HepG2 (cell line): ENCODE data around the gene GPR17. TPM values are rescaled to one million over a fixed set of nuclear protein-coding genes. Genes with fewer than 3 reads are reported as not detected.
A peak's percentile ranks its signal among the peaks of the same experiment; 100 is the strongest.

Experiments used
- ATAC-seq: fragments of 200-7000 bp; cut with Tn5 transposase; 3 replicates; pipeline ENCODE4 v1.9.1; 2020; ENCODE audit warnings: mild to moderate bottlenecking, moderate library complexity
- BruUV-seq: library from RNA; stranded (reverse); fragments of 400-500 nt; replicated peaks from 2 replicates; lab custom pipeline; 2021; lab: Mats Ljungman, UMichigan
- CTCF ChIA-PET: fragments of 300-600 bp; formaldehyde crosslinking; extraction: SDS; loops from one replicate; lab custom pipeline; 2021; ENCODE audit warnings: low total read pairs, inconsistent platforms, low intra/inter-chr PET ratio; lab: Yijun Ruan, JAX
- POLR2A ChIA-PET: fragments of 350-600 bp; sonication (Branson Sonifier 250); formaldehyde crosslinking; loops from one replicate; lab custom pipeline; 2020; ENCODE audit warnings: antibody characterized with exemption, inconsistent platforms; lab: Yijun Ruan, JAX
- DNase-seq: peaks from one replicate; pipeline ENCODE4 v3.0.0-alpha.2; 2015; ENCODE audit warnings: low spot score
- FAIRE-seq: peaks from 3 replicates; lab custom pipeline; 2011; peaks lifted over from hg19 to GRCh38; lab: Jason Lieb, UNC
- H2AFZ ChIP-seq: one replicate; pipeline ENCODE4 v1.6.1; 2011; ENCODE audit warnings: low read length, inconsistent platforms
- H3K27ac ChIP-seq: fragments of 300-600 bp; 3 replicates; pipeline ENCODE4 v1.8.0; 2011; ENCODE audit warnings: mixed run types, mild to moderate bottlenecking, mixed read lengths, low read length, inconsistent platforms; ENCODE audit not compliant: insufficient read depth; ENCODE audit errors: extremely low read length
- H3K27me3 ChIP-seq, 2 experiments: fragments of 200-600 bp in 1 of 2; 2 replicates in 1 of 2; 3 replicates in 1 of 2; pipeline versions ENCODE4 v1.6.0 to v1.8.0; 2011; ENCODE audit warnings: low read length in 2 of 2, mild to moderate bottlenecking in 2 of 2, moderate library complexity in 2 of 2, inconsistent platforms in 1 of 2; ENCODE audit not compliant: insufficient read depth in 2 of 2, control insufficient read depth in 1 of 2
- H3K36me3 ChIP-seq, 2 experiments: fragments of 200-600 bp in 1 of 2; replicated peaks in 1 of 2; 2 replicates in 1 of 2; 3 replicates in 1 of 2; pipeline versions ENCODE4 v1.5.1 to v1.8.0; 2011; ENCODE audit warnings: low read length in 2 of 2, inconsistent platforms in 1 of 2; ENCODE audit not compliant: insufficient read depth in 2 of 2, control insufficient read depth in 1 of 2
- H3K4me1 ChIP-seq: 2 replicates; pipeline ENCODE4 v1.5.1; 2012; ENCODE audit warnings: low read length, inconsistent platforms; ENCODE audit not compliant: insufficient read depth
- H3K4me2 ChIP-seq: 2 replicates; pipeline ENCODE4 v1.6.0; 2011; ENCODE audit warnings: low read depth, low read length, inconsistent platforms
- H3K4me3 ChIP-seq, 3 experiments: fragments of 200-600 bp in 1 of 3; sonication (generic), shearing (Covaris generic) in 1 of 3; replicated peaks in 1 of 3; 2 replicates each; pipeline ENCODE4 v1.5.1; 2011 to 2016; ENCODE audit warnings: low read length in 3 of 3, inconsistent platforms in 2 of 3, low read depth in 2 of 3, mild to moderate bottlenecking in 2 of 3, control low read depth in 1 of 3, mixed read lengths in 1 of 3; ENCODE audit not compliant: insufficient read depth in 1 of 3
- H3K79me2 ChIP-seq: one replicate; pipeline ENCODE4 v1.6.1; 2011; ENCODE audit warnings: low read length, inconsistent platforms; ENCODE audit not compliant: insufficient read depth
- H3K9ac ChIP-seq: 2 replicates; pipeline ENCODE4 v1.6.0; 2011; ENCODE audit warnings: mild to moderate bottlenecking, low read depth, low read length, inconsistent platforms; ENCODE audit not compliant: insufficient read depth
- H3K9me3 ChIP-seq: 2 replicates; pipeline ENCODE4 v1.5.1; 2012; ENCODE audit warnings: mild to moderate bottlenecking, low read length
- H4K20me1 ChIP-seq: 2 replicates; pipeline ENCODE4 v1.6.0; 2011; ENCODE audit warnings: inconsistent platforms, mild to moderate bottlenecking, low read length, moderate library complexity; ENCODE audit not compliant: insufficient read depth
- ARNTL ChIP-seq: sonication (generic); formaldehyde crosslinking; IDR thresholded peaks from 2 replicates; pipeline ENCODE4 v1.4.0; 2020; ENCODE audit warnings: mild to moderate bottlenecking, missing genetic modification reagents
- BHLHE40 ChIP-seq: IDR thresholded peaks from 2 replicates; pipeline ENCODE4 v1.6.1; 2011; ENCODE audit warnings: low read length, improper control_type of control experiment
- EP300 ChIP-seq, 3 experiments: sonication (generic) in 1 of 3; formaldehyde crosslinking in 1 of 3; IDR thresholded peaks; 2 replicates each; pipeline versions ENCODE4 v1.5.1 to v1.6.1; 2011 to 2020; ENCODE audit warnings: low read depth in 2 of 3, low read length in 2 of 3, borderline replicate concordance in 1 of 3, improper control_type of control experiment in 1 of 3, mild to moderate bottlenecking in 1 of 3, missing genetic modification reagents in 1 of 3, moderate library complexity in 1 of 3
- HNRNPL ChIP-seq: fragments of 200-400 bp; formaldehyde crosslinking; IDR thresholded peaks from 2 replicates; pipeline ENCODE4 v1.6.1; 2017; ENCODE audit warnings: mild to moderate bottlenecking, low read depth, low read length
- IRF2 ChIP-seq: IDR thresholded peaks from 2 replicates; pipeline ENCODE4 v1.6.1; 2018; ENCODE audit warnings: missing genetic modification reagents, missing compliant biosample characterization
- NFYB ChIP-seq: sonication (generic); formaldehyde crosslinking; IDR thresholded peaks from 2 replicates; pipeline ENCODE4 v1.4.0; 2020; ENCODE audit warnings: missing genetic modification reagents
- REPIN1 ChIP-seq: sonication (generic); formaldehyde crosslinking; IDR thresholded peaks from 2 replicates; pipeline ENCODE4 v1.8.0; 2022; ENCODE audit warnings: missing genetic modification reagents, low read depth, mild to moderate bottlenecking, borderline replicate concordance
- RFX5 ChIP-seq: IDR thresholded peaks from 2 replicates; pipeline ENCODE4 v1.6.1; 2011; ENCODE audit warnings: low read depth, low read length, improper control_type of control experiment
- SMC3 ChIP-seq: IDR thresholded peaks from 2 replicates; pipeline ENCODE4 v1.6.1; 2011; ENCODE audit warnings: low read length, improper control_type of control experiment
- ZNF292 ChIP-seq: sonication (generic); formaldehyde crosslinking; IDR thresholded peaks from 2 replicates; pipeline ENCODE4 v1.8.1; 2022; ENCODE audit warnings: mild to moderate bottlenecking, low read depth, missing genetic modification reagents, borderline replicate concordance
- WGBS: methylation state at CpG from one replicate; pipeline ENCODE4 v1.1.6; 2017; ENCODE audit warnings: low lambda C conversion rate; 5-methylcytosine and 5-hydroxymethylcytosine counted together
- in situ Hi-C: cut with HindIII; loops from 2 replicates; pipeline ENCODE4 v1.10.0; 2017; ENCODE audit warnings: low pct_unique_long_range_greater_than_20kb; ENCODE audit not compliant: extremely low pct_ligation_motif_present
- intact Hi-C: fragments of 100-400 bp; cut with micrococcal nuclease; formaldehyde crosslinking; loops from one replicate; pipeline ENCODE4 v1.10.0; 2022; ENCODE audit not compliant: unreplicated experiment
- polyA plus RNA-seq, 8 experiments: library from polyadenylated mRNA; depleted of rRNA in 3 of 8; stranded (reverse) in 7 of 8; unstranded in 1 of 8; fragments of >200 nt; fragmentation: Illumina TruSeq in 4 of 8; extraction: Trizol in 4 of 8; gene quantifications; 2 replicates each; pipeline versions ENCODE4 v1.2.1 to v1.2.3, GENCODE V29; 2011 to 2016; ENCODE audit warnings: low read depth in 4 of 8, missing spikeins in 1 of 8, mixed read lengths in 1 of 8; ENCODE audit not compliant: insufficient read depth in 1 of 8
- total RNA-seq, 5 experiments: library from RNA; depleted of rRNA; stranded (reverse); fragments of >200 nt; fragmentation: Illumina TruSeq; extraction: Trizol; gene quantifications; 2 replicates each; pipeline ENCODE4 v1.2.3, GENCODE V29; 2016; ENCODE audit warnings: low read depth in 1 of 5
- TF ChIP-seq, protein P1 (sequence below): sonication (generic); formaldehyde crosslinking; IDR thresholded peaks from 2 replicates; pipeline ENCODE4 v1.8.0; 2022; ENCODE audit warnings: missing genetic modification reagents, low read depth, mild to moderate bottlenecking, borderline replicate concordance
- TF ChIP-seq, protein P2 (sequence below): sonication (generic); formaldehyde crosslinking; IDR thresholded peaks from 2 replicates; pipeline ENCODE4 v1.4.0; 2020; ENCODE audit warnings: missing genetic modification reagents, borderline replicate concordance

GPR17 gene
- total and polyA plus RNA-seq, 2 of the 13 experiments (the other 11 are each of a cell fraction or from before 2014, with no cell fraction given): not detected

DNA sequence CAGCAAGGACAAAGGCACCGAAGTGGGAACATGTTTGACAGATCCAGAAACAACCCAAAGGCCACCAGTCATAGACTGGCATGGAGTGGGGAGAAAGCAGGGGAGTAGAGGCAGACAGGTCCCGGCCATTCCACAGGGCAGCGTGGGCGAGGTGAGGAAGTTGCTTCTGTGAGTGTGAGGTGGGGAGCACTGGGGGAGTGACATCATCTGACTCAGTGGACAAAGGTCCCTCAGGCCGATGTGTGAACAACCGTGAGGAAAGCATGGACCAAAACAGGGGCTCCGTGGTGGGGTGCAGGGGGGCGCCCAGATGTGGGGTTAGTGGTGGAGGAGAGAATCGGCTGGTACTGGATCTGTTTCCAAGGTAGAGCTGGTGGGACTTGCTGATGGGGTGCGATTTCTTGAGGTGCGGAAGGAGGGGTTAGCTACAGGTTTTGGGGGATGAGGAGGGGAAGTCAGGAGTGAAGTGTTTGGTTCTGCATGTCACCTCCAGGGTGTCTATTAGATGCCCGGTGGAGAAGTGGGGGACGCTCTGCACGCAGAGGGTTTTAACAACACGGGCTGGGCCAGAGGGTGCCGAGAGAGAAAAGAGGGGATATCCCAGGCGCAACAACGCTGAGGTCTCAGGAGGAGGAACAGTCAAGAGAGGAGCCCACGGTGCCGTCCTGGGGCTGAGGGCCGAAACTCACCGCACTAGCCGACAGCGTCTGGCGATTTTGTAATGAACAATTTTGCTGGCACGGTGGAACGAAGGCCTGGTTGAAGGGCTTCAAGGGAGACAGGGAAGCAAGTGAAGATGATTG lies 52.8 kb downstream of the GPR17 start:
- no peak overlapping the region for H3K4me2 ChIP-seq
- H3K36me3 ChIP-seq: no peaks in the 10 kb centered on the region; a peak in 2 of 5 replicates
- peaks cover 14% of the 10 kb centered on the region for H3K79me2 ChIP-seq
- peaks cover 25% of the 10 kb centered on the region for H3K4me1 ChIP-seq
- DNase-seq: no peak
- intact Hi-C loops: no loop called here
- H3K4me3 ChIP-seq: no peak overlapping the region
- FAIRE-seq: no peak
- no peak for ATAC-seq
- H3K27ac ChIP-seq: no peak overlapping the region
- in situ Hi-C loops: no loop called here
- H2AFZ ChIP-seq: no peak overlapping the region
- POLR2A ChIA-PET: no interaction called here
- CTCF ChIA-PET: no interaction called here
- H3K9ac ChIP-seq: no peak overlapping the region
- no peaks in the 10 kb centered on the region for H3K9me3 ChIP-seq
- BruUV-seq: no TSS peak
- H4K20me1 ChIP-seq: 0 out of 2 replicates have a peak, but pooled peaks cover 2% of the 10 kb centered on the region
- no peak for TF ChIP-seq HNRNPL
- no peak for TF ChIP-seq EP300 (IDR thresholded peaks at IDR 0.05; ENCODE audit: low read depth in 2 of 2, low read length in 2 of 2)
- TF ChIP-seq EP300 (CRISPR knock-in tag; IDR thresholded peaks at IDR 0.05; ENCODE audit: borderline replicate concordance): no peak
- no peaks in the 10 kb centered on the region for H3K27me3 ChIP-seq
- WGBS: 87% methylated on average over 27 of the region's 27 CpGs

DNA sequence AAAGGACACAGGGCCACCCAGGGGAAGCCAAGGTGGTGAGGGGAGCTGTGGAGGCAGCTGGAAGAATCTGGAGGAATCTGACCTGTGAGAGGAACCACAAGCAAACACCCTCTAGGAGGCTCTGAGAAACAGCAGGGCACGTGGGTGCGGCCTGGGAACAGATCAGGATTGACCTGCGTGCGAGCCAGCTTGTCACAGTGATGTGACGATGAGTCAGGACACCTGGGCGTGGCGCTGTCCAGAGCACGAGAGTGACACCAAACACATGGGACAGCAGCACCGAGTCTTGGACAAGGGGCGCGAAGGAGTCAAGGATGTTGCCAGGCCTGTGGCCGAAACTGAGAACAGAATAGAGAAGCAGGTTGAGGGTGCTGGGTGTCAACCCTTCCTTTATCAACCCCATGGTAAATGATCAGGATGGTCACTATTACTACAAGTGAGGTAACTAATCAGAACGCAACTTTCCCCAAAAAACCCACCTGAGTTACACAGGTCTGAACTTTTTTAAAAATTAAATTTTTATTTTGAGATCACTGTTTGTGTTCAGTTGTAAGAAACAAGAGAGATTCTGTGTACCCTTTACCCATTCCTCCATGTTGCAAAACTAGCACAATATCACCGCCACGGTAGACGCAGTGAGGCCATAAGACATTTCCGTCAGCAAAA lies 54.7 kb downstream of the GPR17 start:
- CTCF ChIA-PET: no interaction called here
- H3K4me2 ChIP-seq: peak overlapping the region; percentile 97
- in situ Hi-C loops: no loop called here
- DNase-seq: peak; percentile 84
- H2AFZ ChIP-seq: peak overlapping the region; percentile 20
- H3K27me3 ChIP-seq: no peaks in the 10 kb centered on the region
- peaks cover 25% of the 10 kb centered on the region for H3K4me1 ChIP-seq
- intact Hi-C loops: no loop called here
- peak overlapping the region; percentile 93 for H3K9ac ChIP-seq
- 0 out of 2 replicates have a peak, but pooled peaks cover 2% of the 10 kb centered on the region for H4K20me1 ChIP-seq
- H3K36me3 ChIP-seq: no peaks in the 10 kb centered on the region; a peak in 2 of 5 replicates
- BruUV-seq: TSS peak; percentile 77
- H3K9me3 ChIP-seq: no peaks in the 10 kb centered on the region
- peaks cover 14% of the 10 kb centered on the region for H3K79me2 ChIP-seq
- POLR2A ChIA-PET: interaction anchor here (0.6 to 1.8 kb wide), 9 partner anchors 18 to 407 kb away, joined by 3 to 15 read pairs (median 3); partner anchors contain the start of genes AMMECR1L, ERCC3, LIMS2 and WDR33
- FAIRE-seq: peak; percentile 50
- peak overlapping the region; percentile 75 to 92 (median 79) for H3K4me3 ChIP-seq
- peak; percentile 46 for ATAC-seq
- WGBS: 48% methylated on average over 17 of the region's 17 CpGs
- peak overlapping the region; percentile 93 for H3K27ac ChIP-seq
- TF ChIP-seq, protein P1, sequence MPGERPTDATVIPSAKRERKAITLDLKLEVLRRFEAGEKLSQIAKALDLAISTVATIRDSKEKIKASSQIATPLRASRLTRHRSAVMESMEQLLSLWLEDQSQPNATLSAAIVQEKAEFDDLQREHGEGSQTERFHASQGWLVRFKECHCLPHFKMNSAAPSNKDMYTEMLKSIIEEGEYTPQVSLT (CRISPR knock-in tag): 0 out of 2 replicates have a peak, but pooled peaks have one; percentile 52
- TF ChIP-seq REPIN1 (CRISPR knock-in tag) (peak; percentile 33; the same call in 1 of the 2 replicates), IRF2 (CRISPR knock-in tag) (peak; percentile 22; the same call in 1 of the 2 replicates), RFX5 (peak; percentile 24; the same call in 1 of the 2 replicates), NFYB (CRISPR knock-in tag) (0 out of 2 replicates have a peak, but pooled peaks have one; percentile 34), BHLHE40 (peak; percentile 79), ZNF292 (0 out of 2 replicates have a peak, but pooled peaks have one; percentile 49), ARNTL (CRISPR knock-in tag) (0 out of 2 replicates have a peak, but pooled peaks have one; percentile 40), SMC3 (0 out of 2 replicates have a peak, but pooled peaks have one; percentile 7)
- TF ChIP-seq, protein P2, sequence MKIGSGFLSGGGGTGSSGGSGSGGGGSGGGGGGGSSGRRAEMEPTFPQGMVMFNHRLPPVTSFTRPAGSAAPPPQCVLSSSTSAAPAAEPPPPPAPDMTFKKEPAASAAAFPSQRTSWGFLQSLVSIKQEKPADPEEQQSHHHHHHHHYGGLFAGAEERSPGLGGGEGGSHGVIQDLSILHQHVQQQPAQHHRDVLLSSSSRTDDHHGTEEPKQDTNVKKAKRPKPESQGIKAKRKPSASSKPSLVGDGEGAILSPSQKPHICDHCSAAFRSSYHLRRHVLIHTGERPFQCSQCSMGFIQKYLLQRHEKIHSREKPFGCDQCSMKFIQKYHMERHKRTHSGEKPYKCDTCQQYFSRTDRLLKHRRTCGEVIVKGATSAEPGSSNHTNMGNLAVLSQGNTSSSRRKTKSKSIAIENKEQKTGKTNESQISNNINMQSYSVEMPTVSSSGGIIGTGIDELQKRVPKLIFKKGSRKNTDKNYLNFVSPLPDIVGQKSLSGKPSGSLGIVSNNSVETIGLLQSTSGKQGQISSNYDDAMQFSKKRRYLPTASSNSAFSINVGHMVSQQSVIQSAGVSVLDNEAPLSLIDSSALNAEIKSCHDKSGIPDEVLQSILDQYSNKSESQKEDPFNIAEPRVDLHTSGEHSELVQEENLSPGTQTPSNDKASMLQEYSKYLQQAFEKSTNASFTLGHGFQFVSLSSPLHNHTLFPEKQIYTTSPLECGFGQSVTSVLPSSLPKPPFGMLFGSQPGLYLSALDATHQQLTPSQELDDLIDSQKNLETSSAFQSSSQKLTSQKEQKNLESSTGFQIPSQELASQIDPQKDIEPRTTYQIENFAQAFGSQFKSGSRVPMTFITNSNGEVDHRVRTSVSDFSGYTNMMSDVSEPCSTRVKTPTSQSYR (CRISPR knock-in tag): no peak
